Measurements from ENCODE around the gene SLC6A16.
"Not testable (repeated sequence)": the region's sequence is repeated elsewhere in the genome, so short reads cannot be mapped to it uniquely, and the experiment has no call there.

The SLC6A16 gene

GRCh38 chr19:49324801-49325576 lies at the start of gene SLC6A16:
TSS of gene SLC6A16 (minus strand) at chr19:49325191. CDS start at chr19:49311347, 13,844 bp downstream.
- no peak for DNase-seq (ENCODE audit: low spot score)
- no peak for TF ChIP-seq CTCF (IDR thresholded peaks at IDR 0.05; ENCODE audit: extremely low read depth, insufficient read depth, missing control alignments)
- in situ Hi-C loops (cut with MboI; ENCODE audit: low pct_unique_long_range_greater_than_20kb, low sequenced_read_pairs, unreplicated experiment), result no loop called here

DNA sequence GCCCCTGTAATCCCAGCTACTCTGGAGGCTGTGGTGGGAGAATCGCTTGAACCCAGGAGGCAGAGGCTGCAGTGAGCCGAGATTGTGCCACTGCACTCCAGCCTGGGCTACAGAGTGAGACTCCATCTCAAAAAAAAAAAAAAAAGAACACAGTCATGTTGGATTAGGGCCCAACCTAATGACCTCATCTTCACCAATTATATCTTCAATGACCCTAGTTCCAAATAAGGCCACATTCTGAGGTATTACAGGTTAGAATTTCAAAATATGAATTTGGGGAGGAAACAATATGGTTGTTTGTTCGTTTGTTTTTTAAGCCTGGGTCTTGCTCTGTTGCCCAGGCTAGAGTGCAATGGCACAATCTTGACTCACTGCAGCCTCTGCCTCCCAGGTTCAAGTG lies 48.2 kb upstream of the SLC6A16 start:
- DNase-seq (ENCODE audit: low spot score); in situ Hi-C loops (cut with MboI; ENCODE audit: low pct_unique_long_range_greater_than_20kb, low sequenced_read_pairs, unreplicated experiment): not testable (repeated sequence)

DNA sequence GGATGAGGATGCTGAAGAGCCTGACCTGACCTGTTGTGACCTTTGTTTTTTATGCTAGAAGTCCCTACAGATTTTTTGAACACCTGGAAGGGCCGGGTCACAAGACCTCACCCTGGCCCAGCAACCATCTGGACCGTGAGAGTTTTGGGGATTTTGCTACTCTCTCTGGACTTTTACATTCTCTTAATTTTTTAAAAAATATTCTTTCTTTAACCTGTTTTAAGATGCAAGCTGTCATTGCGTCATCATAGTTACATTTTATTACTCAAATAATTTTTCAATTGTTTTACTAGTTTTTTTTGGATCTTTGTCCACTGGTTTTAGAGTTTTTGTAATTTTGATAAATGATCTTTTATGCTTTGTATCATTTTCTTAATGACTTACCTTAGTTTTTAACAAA lies 46.2 kb upstream of the SLC6A16 start:
- TF ChIP-seq CTCF (IDR thresholded peaks at IDR 0.05; ENCODE audit: extremely low read depth, insufficient read depth, missing control alignments), result no peak
- no peak for DNase-seq (ENCODE audit: low spot score)
- in situ Hi-C loops (cut with MboI; ENCODE audit: low pct_unique_long_range_greater_than_20kb, low sequenced_read_pairs, unreplicated experiment), result no loop called here

DNA sequence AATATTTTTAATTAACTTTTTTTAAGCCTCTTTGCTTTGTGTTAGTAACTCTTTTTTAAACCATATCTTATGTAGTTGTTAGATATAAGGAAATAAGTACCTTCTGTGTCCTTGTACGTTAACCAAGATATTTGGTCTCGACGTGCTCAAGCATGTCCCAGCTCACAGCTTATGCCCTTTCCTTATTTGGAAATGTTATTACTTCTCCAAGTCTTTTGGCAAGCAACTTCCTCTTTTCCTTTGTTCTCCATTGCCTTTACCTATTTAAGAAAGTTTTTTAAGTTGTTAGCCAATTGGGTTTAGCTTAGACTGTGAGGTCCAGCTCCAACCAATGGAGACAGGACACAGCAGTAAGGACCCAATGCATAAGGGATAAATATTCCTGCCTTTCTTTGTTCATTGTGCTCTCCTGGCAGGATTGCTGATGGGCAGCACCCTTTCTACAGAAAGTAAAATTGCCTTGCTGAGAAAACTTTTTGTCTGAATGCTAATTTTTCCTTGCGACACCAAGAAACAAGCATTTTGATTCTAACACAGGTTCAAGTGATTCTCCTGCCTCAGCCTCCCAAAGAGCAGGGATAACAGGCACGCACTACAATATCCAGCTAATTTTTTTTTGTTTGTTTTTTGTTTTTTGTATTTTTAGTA lies 43.8 kb upstream of the SLC6A16 start:
- in situ Hi-C loops (cut with MboI; ENCODE audit: low pct_unique_long_range_greater_than_20kb, low sequenced_read_pairs, unreplicated experiment), result no loop called here
- no peak for TF ChIP-seq CTCF (IDR thresholded peaks at IDR 0.05; ENCODE audit: extremely low read depth, insufficient read depth, missing control alignments)
- DNase-seq (ENCODE audit: low spot score), result no peak

DNA sequence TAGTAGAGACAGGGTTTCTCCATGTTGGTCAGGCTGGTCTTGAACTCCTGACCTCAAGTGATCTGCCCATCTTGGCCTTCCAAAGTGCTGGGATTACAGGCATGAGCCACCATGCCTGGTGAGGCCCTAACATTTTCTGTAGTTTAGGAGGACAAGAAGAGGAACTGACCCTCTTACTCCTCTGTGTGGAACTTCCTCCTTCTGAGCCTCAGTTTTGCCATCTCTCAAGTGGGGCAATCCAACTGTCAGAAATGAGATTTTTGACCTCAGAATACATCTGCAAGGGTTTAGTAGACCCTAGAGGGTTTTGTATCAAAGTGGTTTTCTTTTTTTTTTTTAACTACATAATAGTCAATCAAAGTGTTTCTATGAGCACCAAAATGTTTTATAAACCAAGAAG lies 41.1 kb upstream of the SLC6A16 start:
- in situ Hi-C loops (cut with MboI; ENCODE audit: low pct_unique_long_range_greater_than_20kb, low sequenced_read_pairs, unreplicated experiment), result no loop called here
- DNase-seq (ENCODE audit: low spot score), result no peak
- no peak for TF ChIP-seq CTCF (IDR thresholded peaks at IDR 0.05; ENCODE audit: extremely low read depth, insufficient read depth, missing control alignments)

GRCh38 chr19:49364083-49364737 lies 39.2 kb upstream of the SLC6A16 start:
- no peak for TF ChIP-seq CTCF (IDR thresholded peaks at IDR 0.05; ENCODE audit: extremely low read depth, insufficient read depth, missing control alignments)
- in situ Hi-C loops (cut with MboI; ENCODE audit: low pct_unique_long_range_greater_than_20kb, low sequenced_read_pairs, unreplicated experiment), result no loop called here
- DNase-seq (ENCODE audit: low spot score), result no peak
